Endothelial cell of umbilical vein (primary cell): ENCODE data around the gene RAD50. TPM values are rescaled to one million over a fixed set of nuclear protein-coding genes. Genes with fewer than 3 reads are reported as not detected.
A peak's percentile ranks its signal among the peaks of the same experiment; 100 is the strongest.

Source experiments
- BruUV-seq: library from RNA; stranded (reverse); fragments of 400-500 nt; replicated peaks from 2 replicates; lab custom pipeline; 2021; lab: Mats Ljungman, UMichigan
- CTCF ChIA-PET: fragments of 300-600, 350-600 bp; sonication (Branson Sonifier 250); formaldehyde crosslinking; loops from one replicate; lab custom pipeline; 2021; ENCODE audit warnings: antibody characterized with exemption, inconsistent platforms; lab: Charles Lee
- POLR2A ChIA-PET: fragments of 300-600, 350-600 bp; sonication (Branson Sonifier 250); formaldehyde crosslinking; loops from one replicate; lab custom pipeline; 2021; ENCODE audit warnings: antibody characterized with exemption, inconsistent platforms; lab: Charles Lee
- DNase-seq: peaks from one replicate; pipeline ENCODE4 v3.0.0-alpha.2; 2011; ENCODE audit warnings: low read depth, low spot score
- FAIRE-seq: peaks from 2 replicates; lab custom pipeline; 2011; peaks lifted over from hg19 to GRCh38; lab: Jason Lieb, UNC
- H2AFZ ChIP-seq: 2 replicates; pipeline ENCODE4 v1.6.0; 2012; ENCODE audit warnings: low read depth, low read length, control low read depth, inconsistent platforms
- H3K27ac ChIP-seq: 2 replicates; pipeline ENCODE4 v1.5.1; 2011; ENCODE audit warnings: low read depth, mild to moderate bottlenecking, control low read depth, low read length, moderate library complexity; ENCODE audit not compliant: insufficient read depth
- H3K27me3 ChIP-seq, 2 experiments: 2 replicates each; pipeline versions ENCODE4 v1.6.0 to v1.6.1; 2011; ENCODE audit warnings: low read length in 2 of 2, mixed read lengths in 1 of 2; ENCODE audit not compliant: control insufficient read depth in 2 of 2, insufficient read depth in 2 of 2
- H3K36me3 ChIP-seq, 2 experiments: 2 replicates in 1 of 2; 3 replicates in 1 of 2; pipeline ENCODE4 v1.5.1; 2011; ENCODE audit warnings: low read length in 2 of 2, mild to moderate bottlenecking in 1 of 2, moderate library complexity in 1 of 2; ENCODE audit not compliant: control insufficient read depth in 2 of 2, insufficient read depth in 2 of 2; ENCODE audit errors: extremely low read depth in 1 of 2
- H3K4me1 ChIP-seq: 3 replicates; pipeline ENCODE4 v1.5.1; 2011; ENCODE audit warnings: mild to moderate bottlenecking, low read length; ENCODE audit not compliant: control insufficient read depth, insufficient read depth; ENCODE audit errors: extremely low read depth
- H3K4me2 ChIP-seq: 2 replicates; pipeline ENCODE4 v1.6.1; 2011; ENCODE audit warnings: low read length, control low read depth, mixed read lengths; ENCODE audit not compliant: insufficient read depth
- H3K4me3 ChIP-seq, 3 experiments: fragments of 200-600 bp in 1 of 3; sonication (generic), shearing (Covaris generic) in 1 of 3; replicated peaks in 1 of 3; 2 replicates each; pipeline ENCODE4 v1.5.1; 2011 to 2016; ENCODE audit warnings: control low read depth in 3 of 3, low read length in 3 of 3, mild to moderate bottlenecking in 2 of 3, inconsistent platforms in 1 of 3, low read depth in 1 of 3, moderate library complexity in 1 of 3; ENCODE audit not compliant: insufficient read depth in 1 of 3
- H3K79me2 ChIP-seq: 2 replicates; pipeline ENCODE4 v1.6.0; 2012; ENCODE audit warnings: low read length, inconsistent platforms; ENCODE audit not compliant: control insufficient read depth, insufficient read depth
- H3K9ac ChIP-seq: replicated peaks from 2 replicates; pipeline ENCODE3; 2011; ENCODE audit warnings: low read length, control low read depth; ENCODE audit not compliant: insufficient read depth; ENCODE audit errors: extremely low read depth
- H3K9me1 ChIP-seq: replicated peaks from 3 replicates; pipeline ENCODE4 v1.6.0; 2011; ENCODE audit warnings: mild to moderate bottlenecking, low read length; ENCODE audit not compliant: control insufficient read depth, insufficient read depth; ENCODE audit errors: extremely low read depth
- H3K9me3 ChIP-seq: replicated peaks from 2 replicates; pipeline ENCODE4 v1.5.1; 2012; ENCODE audit warnings: low read length, inconsistent platforms; ENCODE audit not compliant: control insufficient read depth, insufficient read depth
- H4K20me1 ChIP-seq: replicated peaks from 2 replicates; pipeline ENCODE3; 2011; ENCODE audit warnings: mild to moderate bottlenecking, low read length; ENCODE audit not compliant: control insufficient read depth, insufficient read depth; ENCODE audit errors: extremely low read depth
- EZH2 ChIP-seq: IDR thresholded peaks from 2 replicates; pipeline ENCODE4 v1.6.1; 2012; ENCODE audit warnings: borderline replicate concordance, low read depth, mild to moderate bottlenecking, moderate library complexity, low read length, inconsistent platforms; ENCODE audit not compliant: severe bottlenecking
- FOS ChIP-seq: IDR thresholded peaks from 2 replicates; pipeline ENCODE4 v1.6.1; 2011; ENCODE audit warnings: mild to moderate bottlenecking, low read length, moderate library complexity, borderline replicate concordance; ENCODE audit not compliant: insufficient read depth
- GATA2 ChIP-seq: IDR thresholded peaks from 2 replicates; pipeline ENCODE4 v1.7.0; 2011; ENCODE audit warnings: low read depth, mild to moderate bottlenecking, moderate library complexity, mixed read lengths, low read length; ENCODE audit not compliant: insufficient read length, insufficient read depth
- JUN ChIP-seq: IDR thresholded peaks from 2 replicates; pipeline ENCODE4 v1.6.1; 2011; ENCODE audit warnings: borderline replicate concordance, low read depth; ENCODE audit not compliant: insufficient read length, insufficient read depth
- MYC ChIP-seq: IDR thresholded peaks from one replicate; pipeline ENCODE4 v1.6.1; 2011; ENCODE audit warnings: mild to moderate bottlenecking, low read depth, low read length
- POLR2A ChIP-seq: IDR thresholded peaks from 2 replicates; pipeline ENCODE4 v1.6.1; 2012; ENCODE audit warnings: low read depth, mild to moderate bottlenecking, control low read depth, low read length
- POLR2AphosphoS5 ChIP-seq: IDR thresholded peaks from 2 replicates; pipeline ENCODE4 v1.6.1; 2012; ENCODE audit warnings: low read depth, mild to moderate bottlenecking, control low read depth, low read length, moderate library complexity; ENCODE audit not compliant: insufficient read depth
- dilution Hi-C: fragments of 300-500 bp; cut with MboI; formaldehyde crosslinking; loops from one replicate; pipeline ENCODE4 v1.15.0; 2019; ENCODE audit warnings: low sequenced_read_pairs; ENCODE audit not compliant: extremely low pct_ligation_motif_present
- intact Hi-C: fragments of 100-400 bp; cut with micrococcal nuclease; formaldehyde crosslinking; loops from one replicate; pipeline ENCODE4 v1.10.0; 2022
- polyA plus RNA-seq, 4 experiments: library from polyadenylated mRNA; depleted of rRNA in 3 of 4; stranded (reverse) in 3 of 4; unstranded in 1 of 4; fragments of >200 nt; gene quantifications; 2 replicates each; pipeline versions ENCODE4 v1.2.1 to v1.2.3, GENCODE V29; 2011 to 2012; ENCODE audit warnings: missing spikeins in 1 of 4
- total RNA-seq: library from RNA; stranded (reverse); gene quantifications from 2 replicates; pipeline ENCODE4 v1.2.3, GENCODE V29; 2021
- TF ChIP-seq, protein P1 (sequence below): IDR thresholded peaks from 2 replicates; pipeline ENCODE4 v1.6.1; 2011; ENCODE audit not compliant: insufficient read depth, insufficient read length
- TF ChIP-seq, protein P2 (sequence below), 2 donors: IDR thresholded peaks; 1 replicate in 1 of 2; 2 replicates in 1 of 2; pipeline ENCODE4 v1.5.1; 2011; ENCODE audit warnings: low read length in 2 of 2, mild to moderate bottlenecking in 2 of 2, moderate library complexity in 2 of 2, control low read depth in 1 of 2, inconsistent platforms in 1 of 2, low read depth in 1 of 2; ENCODE audit not compliant: insufficient read depth in 1 of 2; ENCODE audit errors: extremely low read depth in 1 of 2

The RAD50 gene
- total and polyA plus RNA-seq, 2 donors (not counting 3 experiments of a cell fraction or from before 2014, with no cell fraction given): 6.1 to 20.4 TPM

DNA sequence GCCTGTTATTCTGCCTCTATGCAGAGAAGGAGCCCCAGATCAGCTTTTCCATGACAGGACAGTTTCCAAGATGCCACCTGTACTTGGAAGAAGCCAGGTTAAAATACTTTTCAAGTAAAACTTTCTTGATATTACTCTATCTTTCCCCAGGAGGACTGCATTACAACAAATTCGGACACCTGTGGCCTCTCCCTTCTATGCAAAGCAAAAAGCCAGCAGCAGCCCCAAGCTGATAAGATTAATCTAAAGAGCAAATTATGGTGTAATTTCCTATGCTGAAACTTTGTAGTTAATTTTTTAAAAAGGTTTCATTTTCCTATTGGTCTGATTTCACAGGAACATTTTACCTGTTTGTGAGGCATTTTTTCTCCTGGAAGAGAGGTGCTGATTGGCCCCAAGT lies 116.7 kb downstream of the RAD50 start:
- Histone ChIP-seq H3K4me3 (no peak overlapping the region), H3K9ac (no peak overlapping the region), H4K20me1 (no peaks in the 10 kb centered on the region), H3K9me3 (no peaks in the 10 kb centered on the region), H3K4me2 (no peak overlapping the region), H2AFZ (no peak overlapping the region), H3K79me2 (no peaks in the 10 kb centered on the region), H3K27ac (no peak overlapping the region), H3K4me1 (peaks cover 13% of the 10 kb centered on the region), H3K36me3 (no peaks in the 10 kb centered on the region), H3K27me3 (no peaks in the 10 kb centered on the region), H3K9me1 (no peaks in the 10 kb centered on the region)
- no peak for TF ChIP-seq GATA2
- CTCF ChIA-PET: no interaction called here
- FAIRE-seq: no peak
- POLR2A ChIA-PET: interaction anchor here (0.7 kb wide), 1 partner anchor 307 kb away, joined by 5 read pairs; no protein-coding TSS in a partner anchor
- DNase-seq: no peak
- dilution Hi-C loops (no loop called here), intact Hi-C loops (no loop called here)
- no TSS peak for BruUV-seq

DNA sequence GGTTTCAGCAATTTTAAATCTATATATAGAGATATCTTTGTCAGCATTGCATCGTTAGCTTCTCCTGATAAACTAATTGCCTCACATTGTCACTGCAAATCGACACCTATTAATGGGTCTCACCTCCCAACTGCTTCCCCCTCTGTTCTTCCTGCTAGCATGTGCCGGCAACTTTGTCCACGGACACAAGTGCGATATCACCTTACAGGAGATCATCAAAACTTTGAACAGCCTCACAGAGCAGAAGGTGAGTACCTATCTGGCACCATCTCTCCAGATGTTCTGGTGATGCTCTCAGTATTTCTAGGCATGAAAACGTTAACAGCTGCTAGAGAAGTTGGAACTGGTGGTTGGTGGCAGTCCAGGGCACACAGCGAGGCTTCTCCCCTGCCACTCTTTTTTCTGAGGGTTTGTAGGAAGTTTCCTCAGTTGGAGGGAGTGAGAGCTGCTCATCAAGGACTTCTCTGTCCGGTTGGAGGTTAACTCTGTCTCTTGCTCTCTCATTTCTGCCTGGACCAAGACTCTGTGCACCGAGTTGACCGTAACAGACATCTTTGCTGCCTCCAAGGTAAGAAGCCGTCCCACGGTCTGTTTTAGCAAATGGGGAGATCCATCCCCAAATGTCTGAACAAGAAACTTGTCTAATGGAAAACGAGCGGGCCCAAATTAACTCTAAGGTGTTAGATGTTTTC lies 117.3 kb downstream of the RAD50 start, which contains the start of gene IL4:
Gene IL4, plus strand, starts transcription at position 51 of the 692 bp plus-strand sequence. Its CDS starts 62 bp downstream, at position 113.
- FAIRE-seq (no peak), DNase-seq (no peak)
- CTCF ChIA-PET: interaction anchor here (0.8 to 1.3 kb wide), 4 partner anchors 41 to 148 kb away, joined by 3 to 6 read pairs (median 4); no protein-coding TSS in a partner anchor
- intact Hi-C loops (no loop called here), dilution Hi-C loops (no loop called here)
- Histone ChIP-seq H3K27ac (peak within 1 kb of the TSS; percentile 29), H3K4me1 (peaks cover 13% of the 10 kb centered on the region), H3K27me3 (no peaks in the 10 kb centered on the region), H3K9me1 (no peaks in the 10 kb centered on the region), H3K36me3 (no peaks in the 10 kb centered on the region), H3K79me2 (no peaks in the 10 kb centered on the region), H3K9ac (no peak within 1 kb of the TSS), H3K9me3 (no peaks in the 10 kb centered on the region), H4K20me1 (no peaks in the 10 kb centered on the region), H3K4me3 (no peak within 1 kb of the TSS), H2AFZ (peak within 1 kb of the TSS; percentile 28), H3K4me2 (no peak within 1 kb of the TSS)
- TF ChIP-seq, protein P1, sequence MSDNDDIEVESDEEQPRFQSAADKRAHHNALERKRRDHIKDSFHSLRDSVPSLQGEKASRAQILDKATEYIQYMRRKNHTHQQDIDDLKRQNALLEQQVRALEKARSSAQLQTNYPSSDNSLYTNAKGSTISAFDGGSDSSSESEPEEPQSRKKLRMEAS: no peak
- TF ChIP-seq POLR2AphosphoS5 (no peak), MYC (no peak), GATA2 (no peak), JUN (no peak), EZH2 (no peak), POLR2A (no peak), FOS (no peak)
- TF ChIP-seq, protein P2, sequence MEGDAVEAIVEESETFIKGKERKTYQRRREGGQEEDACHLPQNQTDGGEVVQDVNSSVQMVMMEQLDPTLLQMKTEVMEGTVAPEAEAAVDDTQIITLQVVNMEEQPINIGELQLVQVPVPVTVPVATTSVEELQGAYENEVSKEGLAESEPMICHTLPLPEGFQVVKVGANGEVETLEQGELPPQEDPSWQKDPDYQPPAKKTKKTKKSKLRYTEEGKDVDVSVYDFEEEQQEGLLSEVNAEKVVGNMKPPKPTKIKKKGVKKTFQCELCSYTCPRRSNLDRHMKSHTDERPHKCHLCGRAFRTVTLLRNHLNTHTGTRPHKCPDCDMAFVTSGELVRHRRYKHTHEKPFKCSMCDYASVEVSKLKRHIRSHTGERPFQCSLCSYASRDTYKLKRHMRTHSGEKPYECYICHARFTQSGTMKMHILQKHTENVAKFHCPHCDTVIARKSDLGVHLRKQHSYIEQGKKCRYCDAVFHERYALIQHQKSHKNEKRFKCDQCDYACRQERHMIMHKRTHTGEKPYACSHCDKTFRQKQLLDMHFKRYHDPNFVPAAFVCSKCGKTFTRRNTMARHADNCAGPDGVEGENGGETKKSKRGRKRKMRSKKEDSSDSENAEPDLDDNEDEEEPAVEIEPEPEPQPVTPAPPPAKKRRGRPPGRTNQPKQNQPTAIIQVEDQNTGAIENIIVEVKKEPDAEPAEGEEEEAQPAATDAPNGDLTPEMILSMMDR (IDR thresholded peaks at IDR 0.05; ENCODE audit: extremely low read depth in 1 of 2, insufficient read depth in 1 of 2, low read depth in 1 of 2, low read length in 2 of 2): no peak
- no TSS peak for BruUV-seq
- POLR2A ChIA-PET: no interaction called here
